ENCODE results near the gene PARD3B.

DNA sequence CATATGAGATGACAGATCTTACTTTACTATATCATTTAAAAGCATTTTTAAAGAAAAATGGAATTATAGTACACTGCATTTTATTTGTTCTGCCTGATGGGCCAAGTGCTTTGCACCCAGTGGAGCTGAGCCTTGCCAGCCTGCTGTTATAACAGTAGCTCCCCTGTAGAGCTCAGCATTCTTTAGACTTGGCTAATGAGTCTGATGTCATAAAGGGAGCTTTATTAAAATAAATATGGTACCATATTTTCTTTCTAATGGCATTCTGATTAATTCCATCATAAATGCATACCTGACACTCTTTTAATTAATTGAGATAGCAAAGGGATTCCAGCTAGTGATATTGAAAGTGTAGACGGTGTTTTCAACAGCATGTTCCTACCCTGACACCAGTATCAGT is 40.7 kb downstream of the PARD3B start:
- TF ChIP-seq SUZ12 (IDR thresholded peaks at IDR 0.05) (no peak), FOXK2 (IDR thresholded peaks at IDR 0.05) (no peak)
- TF ChIP-seq, protein P1, sequence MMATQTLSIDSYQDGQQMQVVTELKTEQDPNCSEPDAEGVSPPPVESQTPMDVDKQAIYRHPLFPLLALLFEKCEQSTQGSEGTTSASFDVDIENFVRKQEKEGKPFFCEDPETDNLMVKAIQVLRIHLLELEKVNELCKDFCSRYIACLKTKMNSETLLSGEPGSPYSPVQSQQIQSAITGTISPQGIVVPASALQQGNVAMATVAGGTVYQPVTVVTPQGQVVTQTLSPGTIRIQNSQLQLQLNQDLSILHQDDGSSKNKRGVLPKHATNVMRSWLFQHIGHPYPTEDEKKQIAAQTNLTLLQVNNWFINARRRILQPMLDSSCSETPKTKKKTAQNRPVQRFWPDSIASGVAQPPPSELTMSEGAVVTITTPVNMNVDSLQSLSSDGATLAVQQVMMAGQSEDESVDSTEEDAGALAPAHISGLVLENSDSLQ (IDR thresholded peaks at IDR 0.05), result no peak
